Activated T-helper 9 cell treated with anti-CD3 and anti-CD28 coated beads, Interleukin-2, amount 50 U/mL, for 16 hours (primary cell): Measurements from ENCODE around the gene APOLD1.

Experiments used
- DNase-seq: peaks from one replicate; pipeline ENCODE4 v3.0.0-alpha.2; 2020; ENCODE audit warnings: low read depth

APOLD1 gene

GRCh38 chr12:12839873-12840579 is 54.6 kb downstream of the APOLD1 start:
- no peak for DNase-seq

- DNase-seq: no peak
These were observed 55.1 kb downstream of the APOLD1 start for GRCh38 chr12:12840580-12840899.
